GM12801 (cell line): ENCODE measurements around the gene GDF10.

Experiments
- CTCF ChIP-seq: IDR thresholded peaks from one replicate; pipeline ENCODE4 v1.5.1; 2011; ENCODE audit warnings: control low read depth; ENCODE audit not compliant: insufficient read length; ENCODE audit errors: extremely low read depth

The GDF10 gene

DNA sequence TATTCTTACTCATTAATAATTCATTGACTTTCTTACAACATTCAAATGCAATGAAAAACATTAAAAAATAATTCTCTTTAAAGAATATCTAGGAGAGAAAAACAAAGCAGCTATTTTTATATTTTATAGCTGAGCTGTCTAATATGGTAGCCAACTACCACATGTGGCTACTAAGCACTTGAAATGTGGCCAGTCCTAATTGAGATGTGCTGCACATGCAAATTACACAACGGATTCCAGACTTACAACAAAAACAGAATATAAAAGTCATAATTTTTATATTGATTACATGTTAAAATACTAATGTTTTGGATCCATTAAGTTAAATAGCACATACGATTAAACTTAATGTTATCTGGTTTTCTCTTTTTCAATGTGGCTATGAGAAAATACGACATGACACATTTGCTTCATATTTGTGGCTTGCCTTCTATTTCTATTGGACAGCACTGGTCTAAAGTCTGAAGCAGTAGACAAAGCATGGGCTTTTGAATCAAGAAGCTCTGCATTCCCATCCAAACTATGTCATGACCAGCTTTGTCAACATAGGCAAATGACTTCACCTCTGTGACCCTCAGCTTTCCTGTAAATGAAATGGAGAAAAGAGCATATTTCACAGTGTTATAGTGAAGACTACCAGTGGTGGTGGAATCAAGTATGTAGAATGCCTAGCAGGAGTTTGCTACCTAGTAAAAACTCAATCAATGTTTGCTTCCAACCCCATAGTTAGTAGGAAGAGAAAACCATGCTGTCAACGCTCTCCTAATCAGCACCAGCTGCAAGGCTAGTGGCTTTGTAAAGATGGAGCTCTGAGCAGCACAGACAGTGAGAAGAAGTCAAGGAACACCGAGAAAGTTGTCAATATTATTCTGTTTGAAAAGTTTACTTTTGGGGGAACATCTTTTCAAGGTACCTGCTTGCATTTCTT is 37.1 kb upstream of the GDF10 start:
- TF ChIP-seq CTCF, result no peak

GRCh38 chr10:47264797-47265281 is 35.2 kb upstream of the GDF10 start:
- TF ChIP-seq CTCF, result no peak

- no peak for TF ChIP-seq CTCF
These were observed 33.4 kb upstream of the GDF10 start for GRCh38 chr10:47266602-47267001.

DNA sequence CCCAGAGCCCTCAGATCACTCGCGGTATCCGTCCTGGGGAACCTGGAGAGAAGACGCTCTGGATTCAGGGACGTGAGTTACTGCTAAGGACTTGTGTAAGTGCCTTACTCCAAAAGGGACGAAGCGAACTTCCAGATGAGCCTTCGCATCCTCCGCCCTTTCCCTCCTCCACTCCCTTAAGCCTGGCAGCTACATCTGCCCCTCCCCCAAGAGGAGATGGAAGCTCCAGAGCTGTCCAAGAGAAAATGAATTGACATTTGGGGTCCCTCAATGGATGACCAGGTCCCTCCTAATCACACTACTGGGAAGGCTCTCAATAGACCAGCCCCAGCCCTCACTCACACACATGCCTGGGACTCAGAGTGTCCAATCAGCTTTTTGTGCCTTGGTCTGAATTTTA is 31.3 kb upstream of the GDF10 start:
- no peak for TF ChIP-seq CTCF

DNA sequence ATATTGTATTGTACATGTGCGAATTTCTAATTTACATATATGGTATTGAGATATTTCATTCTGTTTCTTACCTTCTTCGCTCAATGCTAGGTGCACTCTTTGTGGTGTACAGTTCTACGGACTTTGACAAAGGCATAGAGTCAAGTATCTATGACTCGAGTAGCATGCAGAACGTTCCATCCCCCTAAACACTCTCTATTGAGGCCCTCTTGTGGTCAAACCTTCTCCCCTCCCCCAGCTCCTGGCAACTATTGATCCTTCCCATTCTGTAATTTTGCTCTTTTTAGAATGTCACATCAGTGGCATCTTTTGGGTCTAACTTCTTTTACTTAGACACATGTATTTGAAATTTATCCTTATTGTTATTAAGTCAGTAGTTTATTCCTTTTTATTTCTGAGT is 30.7 kb upstream of the GDF10 start:
- no peak for TF ChIP-seq CTCF

GRCh38 chr10:47276071-47276470 is 23.9 kb upstream of the GDF10 start:
- no peak for TF ChIP-seq CTCF

- no peak for TF ChIP-seq CTCF
These were observed 23.2 kb upstream of the GDF10 start for GRCh38 chr10:47276576-47277351.
